GM12875 (cell line): ENCODE data around the gene EIF2B5.

Source experiments
- H3K4me3 ChIP-seq: one replicate; pipeline ENCODE4 v1.5.1; 2011; ENCODE audit warnings: low read depth, low read length, control low read depth
- TF ChIP-seq, protein P1 (sequence below): IDR thresholded peaks from 2 replicates; pipeline ENCODE4 v1.5.1; 2011; ENCODE audit warnings: low read depth, mild to moderate bottlenecking, control low read depth, inconsistent platforms, low read length, moderate library complexity, borderline replicate concordance; ENCODE audit not compliant: insufficient read depth

EIF2B5 gene

DNA sequence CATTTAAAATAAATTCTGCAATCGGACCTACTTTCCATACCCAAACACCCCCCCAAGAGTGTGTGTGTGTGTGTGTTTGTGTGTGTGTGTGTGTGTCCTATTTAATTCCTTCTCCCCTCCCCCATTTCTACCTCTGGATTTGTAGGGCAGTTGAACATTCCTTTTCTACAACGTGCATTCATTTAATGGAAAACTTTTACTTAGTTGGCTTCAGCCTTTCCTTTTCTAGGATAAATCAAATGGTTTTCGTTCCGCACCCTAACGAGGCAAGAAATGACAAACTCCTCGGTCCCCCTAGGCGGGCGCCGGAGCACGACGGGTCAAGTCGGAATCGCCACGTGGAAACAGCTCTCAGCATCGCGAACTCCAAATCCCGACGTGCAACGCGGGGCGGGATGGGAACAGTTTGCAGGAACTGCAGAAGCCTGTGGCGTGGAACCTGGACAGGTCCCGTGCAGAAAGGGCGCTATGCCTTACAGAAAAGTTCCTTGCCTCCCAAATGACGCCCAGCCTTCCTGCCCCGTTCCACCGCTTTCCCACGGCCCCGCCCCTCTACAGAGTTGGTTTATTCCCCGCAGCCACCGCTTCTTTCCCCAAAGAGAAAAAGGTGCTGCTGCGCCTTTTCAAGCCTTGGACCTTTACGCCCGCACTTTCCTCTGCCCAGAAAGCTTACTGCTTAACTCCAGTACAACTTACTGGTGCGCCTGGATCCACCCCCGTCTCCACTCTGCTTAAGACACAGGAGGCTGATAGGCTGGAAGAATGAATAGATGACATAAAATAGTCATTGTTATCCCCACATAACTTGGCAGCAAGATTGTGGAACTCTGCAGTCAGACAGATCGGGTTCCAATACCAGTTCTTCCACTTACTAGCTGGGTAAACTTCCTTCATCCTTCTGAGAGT is 1.1 kb upstream of the EIF2B5 start:
- H3K4me3 ChIP-seq: peak overlapping the region; percentile 89
- TF ChIP-seq, protein P1, sequence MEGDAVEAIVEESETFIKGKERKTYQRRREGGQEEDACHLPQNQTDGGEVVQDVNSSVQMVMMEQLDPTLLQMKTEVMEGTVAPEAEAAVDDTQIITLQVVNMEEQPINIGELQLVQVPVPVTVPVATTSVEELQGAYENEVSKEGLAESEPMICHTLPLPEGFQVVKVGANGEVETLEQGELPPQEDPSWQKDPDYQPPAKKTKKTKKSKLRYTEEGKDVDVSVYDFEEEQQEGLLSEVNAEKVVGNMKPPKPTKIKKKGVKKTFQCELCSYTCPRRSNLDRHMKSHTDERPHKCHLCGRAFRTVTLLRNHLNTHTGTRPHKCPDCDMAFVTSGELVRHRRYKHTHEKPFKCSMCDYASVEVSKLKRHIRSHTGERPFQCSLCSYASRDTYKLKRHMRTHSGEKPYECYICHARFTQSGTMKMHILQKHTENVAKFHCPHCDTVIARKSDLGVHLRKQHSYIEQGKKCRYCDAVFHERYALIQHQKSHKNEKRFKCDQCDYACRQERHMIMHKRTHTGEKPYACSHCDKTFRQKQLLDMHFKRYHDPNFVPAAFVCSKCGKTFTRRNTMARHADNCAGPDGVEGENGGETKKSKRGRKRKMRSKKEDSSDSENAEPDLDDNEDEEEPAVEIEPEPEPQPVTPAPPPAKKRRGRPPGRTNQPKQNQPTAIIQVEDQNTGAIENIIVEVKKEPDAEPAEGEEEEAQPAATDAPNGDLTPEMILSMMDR: no peak

DNA sequence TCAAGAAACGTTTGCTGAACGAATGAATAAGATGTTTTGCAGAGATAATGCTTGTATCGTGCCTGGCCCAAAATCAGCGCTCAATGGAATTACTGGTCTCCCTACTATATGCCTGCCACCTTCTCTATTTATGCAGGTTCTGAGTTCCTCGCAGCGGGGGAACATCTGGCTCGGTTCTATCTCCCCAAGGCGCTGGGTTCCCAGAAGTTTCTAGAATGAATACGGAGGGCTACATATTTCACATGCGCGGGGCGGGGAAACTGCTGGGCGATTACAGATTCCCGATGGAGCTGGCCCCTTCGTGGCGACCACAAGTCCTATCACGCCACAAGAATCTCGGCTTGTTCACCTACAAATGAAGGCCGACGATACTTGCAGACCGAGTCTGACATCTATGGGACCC is 411 bp upstream of the EIF2B5 start:
- H3K4me3 ChIP-seq: peak overlapping the region; percentile 89
- TF ChIP-seq, protein P1: no peak

DNA sequence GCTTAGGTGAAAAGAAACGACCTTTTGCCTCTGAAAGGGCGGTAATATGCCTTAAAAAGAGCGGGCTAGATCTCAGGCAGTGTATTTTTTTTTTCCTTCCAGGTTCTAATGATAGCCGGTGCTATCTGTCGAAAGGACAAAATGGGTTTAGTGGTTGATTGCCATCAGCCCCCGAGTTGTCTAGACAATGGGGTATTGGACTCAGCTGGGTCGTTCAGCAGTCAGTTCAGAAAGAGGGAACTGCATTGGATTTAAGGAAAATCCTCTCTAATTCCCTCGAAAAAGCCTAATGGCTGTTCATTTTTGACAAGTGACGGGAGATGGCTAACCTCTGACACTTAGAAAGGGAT is 728 bp downstream of the EIF2B5 start:
- H3K4me3 ChIP-seq: peak overlapping the region; percentile 89
- TF ChIP-seq, protein P1: no peak

DNA sequence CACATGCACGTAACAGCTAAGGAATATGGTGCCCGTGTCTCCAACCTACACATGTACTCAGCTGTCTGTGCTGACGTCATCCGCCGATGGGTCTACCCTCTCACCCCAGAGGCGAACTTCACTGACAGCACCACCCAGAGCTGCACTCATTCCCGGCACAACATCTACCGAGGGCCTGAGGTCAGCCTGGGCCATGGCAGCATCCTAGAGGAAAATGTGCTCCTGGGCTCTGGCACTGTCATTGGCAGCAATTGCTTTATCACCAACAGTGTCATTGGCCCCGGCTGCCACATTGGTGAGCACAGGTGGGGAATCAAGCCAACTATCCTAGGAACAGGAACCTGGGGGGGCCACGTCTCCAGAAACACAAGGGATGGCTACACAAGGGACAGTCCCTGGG is 5.3 kb downstream of the EIF2B5 start:
- TF ChIP-seq, protein P1: no peak
- no peak overlapping the region for H3K4me3 ChIP-seq

DNA sequence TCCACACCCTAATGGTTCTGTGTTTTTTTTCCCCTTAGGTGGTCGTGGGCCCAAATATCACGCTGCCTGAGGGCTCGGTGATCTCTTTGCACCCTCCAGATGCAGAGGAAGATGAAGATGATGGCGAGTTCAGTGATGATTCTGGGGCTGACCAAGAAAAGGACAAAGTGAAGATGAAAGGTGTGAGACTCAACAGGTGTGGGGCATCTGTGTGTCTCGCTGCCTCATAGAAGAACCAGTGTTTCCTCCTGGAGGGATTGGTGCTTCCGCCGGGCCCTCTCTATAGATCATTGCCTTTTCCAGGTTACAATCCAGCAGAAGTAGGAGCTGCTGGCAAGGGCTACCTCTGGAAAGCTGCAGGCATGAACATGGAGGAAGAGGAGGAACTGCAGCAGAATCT is 7.0 kb downstream of the EIF2B5 start:
- H3K4me3 ChIP-seq: no peak overlapping the region
- TF ChIP-seq, protein P1: no peak

DNA sequence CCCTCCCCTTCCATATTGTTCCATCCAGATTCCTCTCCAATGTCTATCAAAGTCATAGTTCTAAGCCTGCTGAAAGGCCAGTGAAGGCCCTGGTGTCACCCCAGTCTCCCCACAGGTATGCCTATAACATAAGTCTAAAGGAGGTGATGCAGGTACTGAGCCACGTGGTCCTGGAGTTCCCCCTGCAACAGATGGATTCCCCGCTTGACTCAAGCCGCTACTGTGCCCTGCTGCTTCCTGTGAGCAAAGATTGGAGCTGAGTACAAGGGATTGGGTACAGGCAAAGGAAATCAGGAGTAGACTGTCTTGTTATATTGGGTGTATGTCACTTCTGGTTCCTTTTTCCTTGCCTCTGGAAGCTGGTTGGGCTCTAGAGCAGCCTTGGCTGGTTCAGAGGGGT is 8.2 kb downstream of the EIF2B5 start:
- H3K4me3 ChIP-seq: no peak overlapping the region
- TF ChIP-seq, protein P1: no peak

DNA sequence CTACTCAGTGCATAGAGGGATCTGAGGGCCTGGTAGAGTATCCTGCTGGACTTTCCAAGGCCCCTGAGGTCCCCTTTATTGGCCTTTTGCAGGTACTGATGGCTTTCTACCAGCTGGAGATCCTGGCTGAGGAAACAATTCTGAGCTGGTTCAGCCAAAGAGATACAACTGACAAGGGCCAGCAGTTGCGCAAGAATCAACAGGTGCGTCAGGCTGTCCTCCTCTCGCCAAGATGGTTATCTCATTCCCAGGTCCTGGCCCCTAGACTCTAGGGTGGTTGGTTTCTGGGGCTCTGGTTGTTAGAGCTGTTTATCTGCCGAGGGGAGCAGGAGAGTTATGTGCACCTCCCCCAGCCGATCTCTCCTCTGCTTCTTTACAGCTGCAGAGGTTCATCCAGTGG is 9.3 kb downstream of the EIF2B5 start:
- TF ChIP-seq, protein P1: no peak
- H3K4me3 ChIP-seq: no peak overlapping the region
